ENCODE data around the gene KMO. TPM values are rescaled to one million over a fixed set of nuclear protein-coding genes. Genes with fewer than 3 reads are reported as not detected.

The KMO gene
- polyA plus RNA-seq, 3 donors: 4.7 to 9.0 (median 6.4) TPM

- Histone ChIP-seq H3K27ac (ENCODE audit: low read depth in 1 of 2, low read length in 2 of 2) (peak overlapping the region in 1 of 2 donors; percentile 68), H3K4me3 (replicated peaks in 1 of 3; ENCODE audit: low read depth in 2 of 3, low read length in 3 of 3) (no peak overlapping the region), H3K4me2 (replicated peaks; ENCODE audit: extremely low read depth, low read length, poor library complexity, severe bottlenecking) (no peak overlapping the region), H3K9me3 (replicated peaks in 1 of 2; ENCODE audit: control insufficient read depth in 1 of 2, insufficient read depth in 1 of 2, low read length in 2 of 2) (no peaks in the 10 kb centered on the region), H3K4me1 (ENCODE audit: control insufficient read depth in 1 of 2, insufficient read depth in 2 of 2, low read length in 2 of 2) (peaks cover 34 to 36% of the 10 kb centered on the region in 2 donors), H3K36me3 (replicated peaks in 1 of 2; ENCODE audit: control insufficient read depth in 1 of 2, insufficient read depth in 2 of 2, low read length in 2 of 2) (peaks cover 33 to 52% of the 10 kb centered on the region in 2 donors), H3K79me2 (ENCODE audit: insufficient read depth, low read length) (no peaks in the 10 kb centered on the region), H3K9ac (ENCODE audit: insufficient read depth, low read length, poor library complexity, severe bottlenecking) (no peak overlapping the region), H4K20me1 (ENCODE audit: insufficient read depth, low read length) (no peaks in the 10 kb centered on the region), H2AFZ (ENCODE audit: insufficient read depth, low read depth, low read length, poor library complexity, severe bottlenecking) (no peak overlapping the region), H3K27me3 (ENCODE audit: control insufficient read depth in 2 of 2, insufficient read depth in 2 of 2, low read length in 2 of 2) (no peaks in the 10 kb centered on the region)
- Mint-ChIP-seq H3K36me3 (peaks cover 54 to 58% of the 10 kb centered on the region in 2 donors), H3K27me3 (ENCODE audit: low read depth in 3 of 3) (no peaks in the 10 kb centered on the region), H3K4me3 (no peak overlapping the region), H3K9me3 (no peaks in the 10 kb centered on the region), H3K27ac (peak overlapping the region in 6 of 7 donors; percentile 8 to 90 (median 71)), H3K4me1 (peaks cover 41% of the 10 kb centered on the region)
- peak; percentile 35 to 87 (median 44) for DNase-seq
- TF ChIP-seq, protein P1, sequence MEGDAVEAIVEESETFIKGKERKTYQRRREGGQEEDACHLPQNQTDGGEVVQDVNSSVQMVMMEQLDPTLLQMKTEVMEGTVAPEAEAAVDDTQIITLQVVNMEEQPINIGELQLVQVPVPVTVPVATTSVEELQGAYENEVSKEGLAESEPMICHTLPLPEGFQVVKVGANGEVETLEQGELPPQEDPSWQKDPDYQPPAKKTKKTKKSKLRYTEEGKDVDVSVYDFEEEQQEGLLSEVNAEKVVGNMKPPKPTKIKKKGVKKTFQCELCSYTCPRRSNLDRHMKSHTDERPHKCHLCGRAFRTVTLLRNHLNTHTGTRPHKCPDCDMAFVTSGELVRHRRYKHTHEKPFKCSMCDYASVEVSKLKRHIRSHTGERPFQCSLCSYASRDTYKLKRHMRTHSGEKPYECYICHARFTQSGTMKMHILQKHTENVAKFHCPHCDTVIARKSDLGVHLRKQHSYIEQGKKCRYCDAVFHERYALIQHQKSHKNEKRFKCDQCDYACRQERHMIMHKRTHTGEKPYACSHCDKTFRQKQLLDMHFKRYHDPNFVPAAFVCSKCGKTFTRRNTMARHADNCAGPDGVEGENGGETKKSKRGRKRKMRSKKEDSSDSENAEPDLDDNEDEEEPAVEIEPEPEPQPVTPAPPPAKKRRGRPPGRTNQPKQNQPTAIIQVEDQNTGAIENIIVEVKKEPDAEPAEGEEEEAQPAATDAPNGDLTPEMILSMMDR (IDR thresholded peaks at IDR 0.05): no peak
- intact Hi-C loops (cut with micrococcal nuclease): loop anchor here in 1 of 2 donors (5.0 kb wide), 2 partner anchors 39 to 59 kb away; partner anchors contain the start of gene KMO
Measured at GRCh38 chr1:241591317-241591716, 59.1 kb downstream of the KMO start.

- TF ChIP-seq, protein P1 (IDR thresholded peaks at IDR 0.05): no peak
- H3K9ac ChIP-seq (ENCODE audit: insufficient read depth, low read length, poor library complexity, severe bottlenecking): no peak overlapping the region
- no peaks in the 10 kb centered on the region for H3K79me2 ChIP-seq (ENCODE audit: insufficient read depth, low read length)
- H3K4me1 ChIP-seq (ENCODE audit: control insufficient read depth in 1 of 2, insufficient read depth in 2 of 2, low read length in 2 of 2): peaks cover 34 to 36% of the 10 kb centered on the region in 2 donors
- intact Hi-C loops (cut with micrococcal nuclease): loop anchor here in 1 of 2 donors (5.0 kb wide), 2 partner anchors 39 to 59 kb away; partner anchors contain the start of gene KMO
- no peaks in the 10 kb centered on the region for H4K20me1 ChIP-seq (ENCODE audit: insufficient read depth, low read length)
- DNase-seq: no peak
- Mint-ChIP-seq H3K27me3 (ENCODE audit: low read depth in 3 of 3) (no peaks in the 10 kb centered on the region), H3K9me3 (no peaks in the 10 kb centered on the region), H3K4me3 (no peak overlapping the region), H3K36me3 (peaks cover 53 to 59% of the 10 kb centered on the region in 2 donors), H3K4me1 (peaks cover 41% of the 10 kb centered on the region), H3K27ac (peak overlapping the region; percentile 42 to 90 (median 84))
- H3K27ac ChIP-seq (ENCODE audit: low read depth in 1 of 2, low read length in 2 of 2): peak overlapping the region in 1 of 2 donors; percentile 68
- H3K36me3 ChIP-seq (replicated peaks in 1 of 2; ENCODE audit: control insufficient read depth in 1 of 2, insufficient read depth in 2 of 2, low read length in 2 of 2): peaks cover 33 to 52% of the 10 kb centered on the region in 2 donors
- WGBS (ENCODE audit: insufficient coverage): 100% methylated on average over 1 of the region's 5 CpGs
- H2AFZ ChIP-seq (ENCODE audit: insufficient read depth, low read depth, low read length, poor library complexity, severe bottlenecking): no peak overlapping the region
- no peaks in the 10 kb centered on the region for H3K9me3 ChIP-seq (replicated peaks in 1 of 2; ENCODE audit: control insufficient read depth in 1 of 2, insufficient read depth in 1 of 2, low read length in 2 of 2)
- no peaks in the 10 kb centered on the region for H3K27me3 ChIP-seq (ENCODE audit: control insufficient read depth in 2 of 2, insufficient read depth in 2 of 2, low read length in 2 of 2)
- no peak overlapping the region for H3K4me3 ChIP-seq (replicated peaks in 1 of 3; ENCODE audit: low read depth in 2 of 3, low read length in 3 of 3)
- H3K4me2 ChIP-seq (replicated peaks; ENCODE audit: extremely low read depth, low read length, poor library complexity, severe bottlenecking): no peak overlapping the region
Measured at GRCh38 chr1:241591736-241592135, 59.6 kb downstream of the KMO start.
